ENCODE data around the gene AGTRAP. TPM values are rescaled to one million over a fixed set of nuclear protein-coding genes. Genes with fewer than 3 reads are reported as not detected.

AGTRAP gene
- 10 to 100 TPM; 33.2 to 50.2 (median 50.0) TPM for polyA plus RNA-seq (ENCODE audit: insufficient read length in 3 of 3)
- long read RNA-seq, donor 1, transcript AGTRAP-203 (5 exons, 1,100 nt), result minor isoform, 7 of 38 reads
- long read RNA-seq, donor 1, transcript AGTRAP-201 (5 exons, 1,107 nt), result major isoform, 25 of 38 reads
- long read RNA-seq, donor 1, partial matches to known transcripts, result 5 of 38 reads
- long read RNA-seq, donor 1, other reads (novel, unspliced or antisense), result 0 of 38 reads
- long read RNA-seq, donor 2, transcript AGTRAP-201 (5 exons, 1,107 nt), result major isoform, 28 of 40 reads
- long read RNA-seq, donor 2, partial matches to known transcripts, result 6 of 40 reads
- long read RNA-seq, donor 2, other reads (novel, unspliced or antisense), result 0 of 40 reads
- long read RNA-seq, donor 3, transcript AGTRAP-201 (5 exons, 1,107 nt), result major isoform, 30 of 51 reads
- long read RNA-seq, donor 3, transcript AGTRAP-203 (5 exons, 1,100 nt), result minor isoform, 11 of 51 reads
- long read RNA-seq, donor 3, partial matches to known transcripts, result 6 of 51 reads
- long read RNA-seq, donor 3, other reads (novel, unspliced or antisense), result 0 of 51 reads
- long read RNA-seq, donor 4, transcript AGTRAP-203 (5 exons, 1,100 nt), result minor isoform, 7 of 44 reads
- long read RNA-seq, donor 4, transcript AGTRAP-201 (5 exons, 1,107 nt), result major isoform, 24 of 44 reads
- long read RNA-seq, donor 4, partial matches to known transcripts, result 12 of 44 reads
- long read RNA-seq, donor 4, other reads (novel, unspliced or antisense), result 0 of 44 reads
- long read RNA-seq, donor 5, result 0 reads
- long read RNA-seq, donor 6, transcript AGTRAP-201 (5 exons, 1,107 nt), result major isoform, 24 of 31 reads
- long read RNA-seq, donor 6, partial matches to known transcripts, result 0 of 31 reads
- long read RNA-seq, donor 6, other reads (novel, unspliced or antisense), result 0 of 31 reads
- long read RNA-seq, donor 7, transcript AGTRAP-203 (5 exons, 1,100 nt), result minor isoform, 6 of 42 reads
- long read RNA-seq, donor 7, transcript AGTRAP-201 (5 exons, 1,107 nt), result major isoform, 24 of 42 reads
- long read RNA-seq, donor 7, partial matches to known transcripts, result 10 of 42 reads
- long read RNA-seq, donor 7, other reads (novel, unspliced or antisense), result 0 of 42 reads
- long read RNA-seq, donor 8, transcript AGTRAP-201 (5 exons, 1,107 nt), result major isoform, 40 of 88 reads
- long read RNA-seq, donor 8, transcript AGTRAP-203 (5 exons, 1,100 nt), result minor isoform, 10 of 88 reads
- long read RNA-seq, donor 8, partial matches to known transcripts, result 36 of 88 reads
- long read RNA-seq, donor 8, other reads (novel, unspliced or antisense), result 0 of 88 reads
- long read RNA-seq, donor 9, transcript AGTRAP-201 (5 exons, 1,107 nt), result major isoform, 33 of 46 reads
- long read RNA-seq, donor 9, partial matches to known transcripts, result 8 of 46 reads
- long read RNA-seq, donor 9, other reads (novel, unspliced or antisense), result 0 of 46 reads
- long read RNA-seq, donor 10, transcript AGTRAP-201 (5 exons, 1,107 nt), result major isoform, 33 of 51 reads
- long read RNA-seq, donor 10, partial matches to known transcripts, result 16 of 51 reads
- long read RNA-seq, donor 10, other reads (novel, unspliced or antisense), result 0 of 51 reads
- long read RNA-seq, donor 11, transcript AGTRAP-203 (5 exons, 1,100 nt), result minor isoform, 5 of 41 reads
- long read RNA-seq, donor 11, transcript AGTRAP-201 (5 exons, 1,107 nt), result major isoform, 25 of 41 reads
- long read RNA-seq, donor 11, partial matches to known transcripts, result 6 of 41 reads
- long read RNA-seq, donor 11, other reads (novel, unspliced or antisense), result 0 of 41 reads
- long read RNA-seq, donor 12, transcript AGTRAP-201 (5 exons, 1,107 nt), result major isoform, 13 of 14 reads
- long read RNA-seq, donor 12, partial matches to known transcripts, result 0 of 14 reads
- long read RNA-seq, donor 12, other reads (novel, unspliced or antisense), result 0 of 14 reads
- long read RNA-seq, donor 13, transcript AGTRAP-203 (5 exons, 1,100 nt), result minor isoform, 16 of 89 reads
- long read RNA-seq, donor 13, transcript AGTRAP-201 (5 exons, 1,107 nt), result major isoform, 47 of 89 reads
- long read RNA-seq, donor 13, partial matches to known transcripts, result 25 of 89 reads
- long read RNA-seq, donor 13, other reads (novel, unspliced or antisense), result 0 of 89 reads
- long read RNA-seq, donor 14, transcript AGTRAP-201 (5 exons, 1,107 nt), result major isoform, 28 of 40 reads
- long read RNA-seq, donor 14, transcript AGTRAP-203 (5 exons, 1,100 nt), result minor isoform, 5 of 40 reads
- long read RNA-seq, donor 14, partial matches to known transcripts, result 6 of 40 reads
- long read RNA-seq, donor 14, other reads (novel, unspliced or antisense), result 0 of 40 reads
- long read RNA-seq, donor 15, transcript AGTRAP-201 (5 exons, 1,107 nt), result major isoform, 18 of 24 reads
- long read RNA-seq, donor 15, partial matches to known transcripts, result 5 of 24 reads
- long read RNA-seq, donor 15, other reads (novel, unspliced or antisense), result 0 of 24 reads
- long read RNA-seq, donor 16, transcript AGTRAP-203 (5 exons, 1,100 nt), result minor isoform, 12 of 142 reads
- long read RNA-seq, donor 16, transcript AGTRAP-201 (5 exons, 1,107 nt), result major isoform, 80 of 142 reads
- long read RNA-seq, donor 16, partial matches to known transcripts, result 48 of 142 reads
- long read RNA-seq, donor 16, other reads (novel, unspliced or antisense), result 0 of 142 reads

GRCh38 chr1:11735854-11736745, at the start of gene AGTRAP:
Gene AGTRAP (plus strand): TSS chr1:11736136. CDS start chr1:11736209, 73 bp downstream.
- peak; percentile 79 to 93 (median 86) for DNase-seq (ENCODE audit: extremely low read depth in 1 of 11, low read depth in 9 of 11, low spot score in 4 of 11)

GRCh38 chr1:11688506-11688905, 47.4 kb upstream of the AGTRAP start:
- no peak for DNase-seq (ENCODE audit: extremely low read depth in 1 of 11, low read depth in 9 of 11, low spot score in 4 of 11)

GRCh38 chr1:11690397-11691301, 45.3 kb upstream of the AGTRAP start:
- DNase-seq (ENCODE audit: extremely low read depth in 1 of 11, low read depth in 9 of 11, low spot score in 4 of 11), result peak in 6 of 11 donors; percentile 52 to 68 (median 61)

- DNase-seq (ENCODE audit: extremely low read depth in 1 of 11, low read depth in 9 of 11, low spot score in 4 of 11), result peak in 1 of 11 donors; percentile 41
Observed at GRCh38 chr1:11691302-11691914, 44.5 kb upstream of the AGTRAP start, which contains the start of gene DRAXIN. Gene DRAXIN (plus strand): TSS chr1:11691710. CDS start chr1:11706259, 14,549 bp downstream.

- no peak for DNase-seq (ENCODE audit: extremely low read depth in 1 of 11, low read depth in 9 of 11, low spot score in 4 of 11)
Observed at GRCh38 chr1:11691928-11692711, 43.8 kb upstream of the AGTRAP start.

GRCh38 chr1:11693024-11693590, 42.8 kb upstream of the AGTRAP start:
- DNase-seq (ENCODE audit: extremely low read depth in 1 of 11, low read depth in 9 of 11, low spot score in 4 of 11), result no peak

GRCh38 chr1:11693917-11694316, 42.0 kb upstream of the AGTRAP start:
- no peak for DNase-seq (ENCODE audit: extremely low read depth in 1 of 11, low read depth in 9 of 11, low spot score in 4 of 11)

- DNase-seq (ENCODE audit: extremely low read depth in 1 of 11, low read depth in 9 of 11, low spot score in 4 of 11), result no peak
Observed at GRCh38 chr1:11695861-11696260, 40.1 kb upstream of the AGTRAP start.

- DNase-seq (ENCODE audit: extremely low read depth in 1 of 11, low read depth in 9 of 11, low spot score in 4 of 11), result no peak
Observed at GRCh38 chr1:11697188-11697892, 38.6 kb upstream of the AGTRAP start.

GRCh38 chr1:11697893-11698210, 38.1 kb upstream of the AGTRAP start:
- no peak for DNase-seq (ENCODE audit: extremely low read depth in 1 of 11, low read depth in 9 of 11, low spot score in 4 of 11)

- DNase-seq (ENCODE audit: extremely low read depth in 1 of 11, low read depth in 9 of 11, low spot score in 4 of 11), result no peak
Observed at GRCh38 chr1:11700601-11701467, 35.1 kb upstream of the AGTRAP start.
